Measurements from ENCODE around the gene ARL4A. TPM values are rescaled to one million over a fixed set of nuclear protein-coding genes. Genes with fewer than 3 reads are reported as not detected.
A peak's percentile ranks its signal among the peaks of the same experiment; 100 is the strongest.

Gene ARL4A
- total and polyA plus RNA-seq, 9 of the 15 experiments (the other 6 are each of a cell fraction or from before 2014, with no cell fraction given), result 118 to 688 (median 172) TPM

DNA sequence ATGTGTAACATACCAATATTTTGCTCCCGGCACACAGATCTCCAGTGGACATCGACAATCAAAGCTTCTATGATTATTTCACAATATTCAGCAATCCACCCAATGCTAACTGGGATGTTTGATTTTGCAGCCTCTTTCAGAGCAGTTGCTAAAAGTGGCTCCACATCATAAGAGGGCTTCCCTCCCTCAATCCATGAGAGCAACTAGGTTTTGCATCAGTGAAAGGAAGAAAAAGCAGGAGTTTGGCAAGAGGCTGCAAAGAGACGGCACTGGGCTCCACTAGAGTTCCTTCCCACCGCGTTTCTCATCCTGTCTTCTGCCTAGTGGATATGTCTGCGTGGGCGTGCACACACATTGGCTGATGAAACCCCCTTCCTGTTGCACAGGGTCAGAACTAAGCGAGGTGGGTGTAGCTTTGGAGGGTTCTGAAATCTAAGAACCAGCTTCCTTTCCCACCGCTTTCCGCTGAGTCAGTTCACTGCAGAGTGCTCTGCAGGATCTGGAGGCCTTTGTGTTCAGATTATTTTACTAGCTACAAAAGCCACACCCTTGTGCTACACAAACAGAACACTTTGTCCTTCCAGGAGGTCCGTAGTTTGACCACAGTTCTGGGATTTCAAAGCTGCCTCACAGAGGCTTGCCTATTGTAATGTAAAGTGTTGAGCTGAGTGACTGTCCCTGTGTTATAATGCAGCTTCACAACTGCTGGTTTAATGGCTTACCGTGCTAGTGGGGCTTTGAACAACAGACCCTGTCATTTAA is 28.1 kb downstream of the ARL4A start (continued):
- TF ChIP-seq, protein P1, sequence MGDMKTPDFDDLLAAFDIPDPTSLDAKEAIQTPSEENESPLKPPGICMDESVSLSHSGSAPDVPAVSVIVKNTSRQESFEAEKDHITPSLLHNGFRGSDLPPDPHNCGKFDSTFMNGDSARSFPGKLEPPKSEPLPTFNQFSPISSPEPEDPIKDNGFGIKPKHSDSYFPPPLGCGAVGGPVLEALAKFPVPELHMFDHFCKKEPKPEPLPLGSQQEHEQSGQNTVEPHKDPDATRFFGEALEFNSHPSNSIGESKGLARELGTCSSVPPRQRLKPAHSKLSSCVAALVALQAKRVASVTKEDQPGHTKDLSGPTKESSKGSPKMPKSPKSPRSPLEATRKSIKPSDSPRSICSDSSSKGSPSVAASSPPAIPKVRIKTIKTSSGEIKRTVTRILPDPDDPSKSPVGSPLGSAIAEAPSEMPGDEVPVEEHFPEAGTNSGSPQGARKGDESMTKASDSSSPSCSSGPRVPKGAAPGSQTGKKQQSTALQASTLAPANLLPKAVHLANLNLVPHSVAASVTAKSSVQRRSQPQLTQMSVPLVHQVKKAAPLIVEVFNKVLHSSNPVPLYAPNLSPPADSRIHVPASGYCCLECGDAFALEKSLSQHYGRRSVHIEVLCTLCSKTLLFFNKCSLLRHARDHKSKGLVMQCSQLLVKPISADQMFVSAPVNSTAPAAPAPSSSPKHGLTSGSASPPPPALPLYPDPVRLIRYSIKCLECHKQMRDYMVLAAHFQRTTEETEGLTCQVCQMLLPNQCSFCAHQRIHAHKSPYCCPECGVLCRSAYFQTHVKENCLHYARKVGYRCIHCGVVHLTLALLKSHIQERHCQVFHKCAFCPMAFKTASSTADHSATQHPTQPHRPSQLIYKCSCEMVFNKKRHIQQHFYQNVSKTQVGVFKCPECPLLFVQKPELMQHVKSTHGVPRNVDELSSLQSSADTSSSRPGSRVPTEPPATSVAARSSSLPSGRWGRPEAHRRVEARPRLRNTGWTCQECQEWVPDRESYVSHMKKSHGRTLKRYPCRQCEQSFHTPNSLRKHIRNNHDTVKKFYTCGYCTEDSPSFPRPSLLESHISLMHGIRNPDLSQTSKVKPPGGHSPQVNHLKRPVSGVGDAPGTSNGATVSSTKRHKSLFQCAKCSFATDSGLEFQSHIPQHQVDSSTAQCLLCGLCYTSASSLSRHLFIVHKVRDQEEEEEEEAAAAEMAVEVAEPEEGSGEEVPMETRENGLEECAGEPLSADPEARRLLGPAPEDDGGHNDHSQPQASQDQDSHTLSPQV (IDR thresholded peaks at IDR 0.05), result peak; percentile 76
- TF ChIP-seq MTA2 (IDR thresholded peaks at IDR 0.05; ENCODE audit: low read depth) (peak; percentile 75), NFIC (IDR thresholded peaks at IDR 0.05) (peak; percentile 63), MBD2 (IDR thresholded peaks at IDR 0.05; ENCODE audit: borderline replicate concordance, low read depth) (peak; percentile 78; the same call in 1 of the 2 replicates), SMARCE1 (IDR thresholded peaks at IDR 0.05) (peak; percentile 68), PHF20 (IDR thresholded peaks at IDR 0.05; ENCODE audit: partially characterized antibody) (no peak), ZNF324 (CRISPR knock-in tag; IDR thresholded peaks at IDR 0.05) (no peak), TCF7L2 (IDR thresholded peaks at IDR 0.05; ENCODE audit: low read depth, low read length) (peak; percentile 37; the same call in 1 of the 2 replicates), ESRRA (IDR thresholded peaks at IDR 0.05; ENCODE audit: borderline replicate concordance, low read depth) (peak; percentile 72), ZNF140 (CRISPR knock-in tag; IDR thresholded peaks at IDR 0.05) (no peak), LCOR (CRISPR knock-in tag; IDR thresholded peaks at IDR 0.05) (peak; percentile 88; the same call in 1 of the 2 replicates), POLR2AphosphoS2 (IDR thresholded peaks at IDR 0.05; ENCODE audit: low read length) (peak; percentile 77; the same call in 1 of the 2 replicates), CHCHD3 (CRISPR knock-in tag; IDR thresholded peaks at IDR 0.05) (peak; percentile 3; the same call in 1 of the 2 replicates), LARP7 (IDR thresholded peaks at IDR 0.05) (peak; percentile 10; the same call in 1 of the 2 replicates), ETV5 (CRISPR knock-in tag; IDR thresholded peaks at IDR 0.05; ENCODE audit: low read depth) (peak; percentile 97), CREB1 (IDR thresholded peaks at IDR 0.05) (peak; percentile 34; the same call in 1 of the 2 replicates), CREB1 (CRISPR knock-in tag; IDR thresholded peaks at IDR 0.05) (no peak), NBN (IDR thresholded peaks at IDR 0.05; ENCODE audit: low read depth) (peak; percentile 91), ZNF699 (CRISPR knock-in tag; IDR thresholded peaks at IDR 0.05; ENCODE audit: insufficient replicate concordance) (no peak), KLF1 (tag; IDR thresholded peaks at IDR 0.05) (peak; percentile 75; the same call in 1 of the 2 replicates), ZNF551 (CRISPR knock-in tag; IDR thresholded peaks at IDR 0.05) (no peak), SOX6 (IDR thresholded peaks at IDR 0.05) (peak; percentile 95), PTRF (tag; IDR thresholded peaks at IDR 0.05) (0 out of 2 replicates have a peak, but pooled peaks have one; percentile 12)
- TF ChIP-seq, protein P2, sequence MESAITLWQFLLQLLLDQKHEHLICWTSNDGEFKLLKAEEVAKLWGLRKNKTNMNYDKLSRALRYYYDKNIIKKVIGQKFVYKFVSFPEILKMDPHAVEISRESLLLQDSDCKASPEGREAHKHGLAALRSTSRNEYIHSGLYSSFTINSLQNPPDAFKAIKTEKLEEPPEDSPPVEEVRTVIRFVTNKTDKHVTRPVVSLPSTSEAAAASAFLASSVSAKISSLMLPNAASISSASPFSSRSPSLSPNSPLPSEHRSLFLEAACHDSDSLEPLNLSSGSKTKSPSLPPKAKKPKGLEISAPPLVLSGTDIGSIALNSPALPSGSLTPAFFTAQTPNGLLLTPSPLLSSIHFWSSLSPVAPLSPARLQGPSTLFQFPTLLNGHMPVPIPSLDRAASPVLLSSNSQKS (CRISPR knock-in tag; IDR thresholded peaks at IDR 0.05), result no peak
- TF ChIP-seq, protein P3, sequence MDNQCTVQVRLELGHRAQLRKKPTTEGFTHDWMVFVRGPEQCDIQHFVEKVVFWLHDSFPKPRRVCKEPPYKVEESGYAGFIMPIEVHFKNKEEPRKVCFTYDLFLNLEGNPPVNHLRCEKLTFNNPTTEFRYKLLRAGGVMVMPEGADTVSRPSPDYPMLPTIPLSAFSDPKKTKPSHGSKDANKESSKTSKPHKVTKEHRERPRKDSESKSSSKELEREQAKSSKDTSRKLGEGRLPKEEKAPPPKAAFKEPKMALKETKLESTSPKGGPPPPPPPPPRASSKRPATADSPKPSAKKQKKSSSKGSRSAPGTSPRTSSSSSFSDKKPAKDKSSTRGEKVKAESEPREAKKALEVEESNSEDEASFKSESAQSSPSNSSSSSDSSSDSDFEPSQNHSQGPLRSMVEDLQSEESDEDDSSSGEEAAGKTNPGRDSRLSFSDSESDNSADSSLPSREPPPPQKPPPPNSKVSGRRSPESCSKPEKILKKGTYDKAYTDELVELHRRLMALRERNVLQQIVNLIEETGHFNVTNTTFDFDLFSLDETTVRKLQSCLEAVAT (IDR thresholded peaks at IDR 0.05), result peak; percentile 96 to 97
